LNCAP (cell line): Measurements from ENCODE around the gene PRDM2.

ENCODE experiments used
- TF ChIP-seq, protein P1 (sequence below): fragments of 450-650 bp; IDR thresholded peaks from 2 replicates; pipeline ENCODE4 v1.5.1; 2017; ENCODE audit warnings: mild to moderate bottlenecking

Gene PRDM2

DNA sequence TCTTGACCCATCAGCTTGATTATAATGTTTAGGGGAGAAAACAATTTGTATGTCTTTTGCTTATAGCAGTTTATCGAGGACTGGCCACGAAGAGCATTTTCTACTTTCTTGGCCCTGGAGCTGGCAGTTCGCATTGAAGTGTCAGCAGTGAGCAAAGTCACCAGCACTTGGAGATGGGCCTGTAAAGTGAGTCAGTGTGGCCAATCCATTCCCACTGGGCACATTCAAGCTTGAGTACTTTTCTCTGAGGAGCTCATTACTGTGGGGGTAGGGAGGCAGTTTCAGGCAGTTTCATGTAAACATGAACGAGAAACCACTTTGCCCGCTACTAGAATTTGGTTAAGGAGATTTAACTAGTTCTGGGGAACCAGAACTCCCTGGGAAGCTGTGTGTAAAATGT, 164.8 kb downstream of the PRDM2 start:
- TF ChIP-seq, protein P1, sequence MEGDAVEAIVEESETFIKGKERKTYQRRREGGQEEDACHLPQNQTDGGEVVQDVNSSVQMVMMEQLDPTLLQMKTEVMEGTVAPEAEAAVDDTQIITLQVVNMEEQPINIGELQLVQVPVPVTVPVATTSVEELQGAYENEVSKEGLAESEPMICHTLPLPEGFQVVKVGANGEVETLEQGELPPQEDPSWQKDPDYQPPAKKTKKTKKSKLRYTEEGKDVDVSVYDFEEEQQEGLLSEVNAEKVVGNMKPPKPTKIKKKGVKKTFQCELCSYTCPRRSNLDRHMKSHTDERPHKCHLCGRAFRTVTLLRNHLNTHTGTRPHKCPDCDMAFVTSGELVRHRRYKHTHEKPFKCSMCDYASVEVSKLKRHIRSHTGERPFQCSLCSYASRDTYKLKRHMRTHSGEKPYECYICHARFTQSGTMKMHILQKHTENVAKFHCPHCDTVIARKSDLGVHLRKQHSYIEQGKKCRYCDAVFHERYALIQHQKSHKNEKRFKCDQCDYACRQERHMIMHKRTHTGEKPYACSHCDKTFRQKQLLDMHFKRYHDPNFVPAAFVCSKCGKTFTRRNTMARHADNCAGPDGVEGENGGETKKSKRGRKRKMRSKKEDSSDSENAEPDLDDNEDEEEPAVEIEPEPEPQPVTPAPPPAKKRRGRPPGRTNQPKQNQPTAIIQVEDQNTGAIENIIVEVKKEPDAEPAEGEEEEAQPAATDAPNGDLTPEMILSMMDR = no peak

DNA sequence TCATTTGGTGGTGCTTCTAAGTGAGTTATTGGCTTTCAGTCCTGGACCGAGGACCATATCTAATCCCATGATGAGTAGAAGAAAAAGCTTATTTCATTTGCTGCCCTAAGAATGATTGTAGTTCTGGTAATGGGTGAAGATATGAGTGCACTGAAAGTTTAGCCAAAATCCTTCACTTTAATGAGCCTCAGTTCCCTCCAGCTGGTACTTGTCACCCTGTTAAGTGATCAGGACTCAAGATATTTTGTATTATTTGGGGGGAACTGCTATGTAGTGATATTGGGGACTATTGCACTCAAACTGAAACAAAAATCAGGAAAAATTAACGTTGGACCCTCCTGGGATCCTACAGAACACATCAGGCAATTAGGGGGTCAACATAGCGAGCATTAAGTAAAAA, 165.9 kb downstream of the PRDM2 start:
- TF ChIP-seq, protein P1 = no peak

DNA sequence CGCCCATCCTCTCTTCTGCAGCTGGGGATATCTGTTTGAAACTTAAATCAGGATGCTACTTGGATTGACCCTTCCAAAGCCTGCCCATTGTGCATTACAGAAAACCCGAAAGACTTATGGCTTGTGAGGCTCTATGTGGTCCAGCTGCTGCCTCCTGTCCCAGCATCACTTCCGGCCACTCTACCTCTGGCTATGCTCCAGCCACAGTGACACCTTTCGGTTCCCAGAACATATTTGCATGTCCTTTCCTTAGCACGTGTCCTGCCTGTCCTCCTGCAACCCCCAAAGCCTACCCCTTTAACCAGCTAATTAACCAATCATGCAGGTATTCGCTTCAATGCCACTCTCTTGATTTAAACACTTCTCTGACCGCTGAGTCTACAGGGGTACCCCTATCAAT, 167.6 kb downstream of the PRDM2 start:
- TF ChIP-seq, protein P1 = no peak

DNA sequence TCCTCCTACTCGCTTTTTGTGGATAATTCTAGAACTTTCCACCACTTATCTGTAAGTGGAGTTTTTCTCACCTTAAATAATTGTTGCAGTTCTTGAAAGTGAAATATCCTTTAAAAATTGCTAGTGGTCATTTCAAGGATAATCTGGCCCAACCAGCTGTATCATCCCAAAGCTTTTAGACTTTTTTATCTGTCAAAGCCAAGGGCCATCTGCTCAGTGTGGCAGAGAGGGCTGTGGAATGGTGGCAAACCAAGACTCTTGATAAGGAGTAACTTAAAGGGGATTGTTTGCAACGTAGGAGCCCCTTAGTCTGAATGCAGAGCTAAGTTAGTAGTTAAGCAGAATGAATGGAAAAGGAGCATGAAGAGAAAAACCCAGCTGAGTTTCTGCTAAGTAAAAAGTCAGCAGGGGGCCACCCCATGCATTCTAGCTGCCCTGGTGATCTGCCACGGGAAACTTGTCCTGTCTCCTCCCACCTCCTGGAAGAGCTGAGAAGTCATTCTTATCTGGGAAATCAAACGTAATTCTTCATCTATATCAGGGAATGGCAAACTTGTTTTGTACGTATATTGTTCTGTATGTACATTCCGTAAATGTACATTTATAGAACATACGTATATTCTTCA, 169.3 kb downstream of the PRDM2 start:
- TF ChIP-seq, protein P1 = no peak

DNA sequence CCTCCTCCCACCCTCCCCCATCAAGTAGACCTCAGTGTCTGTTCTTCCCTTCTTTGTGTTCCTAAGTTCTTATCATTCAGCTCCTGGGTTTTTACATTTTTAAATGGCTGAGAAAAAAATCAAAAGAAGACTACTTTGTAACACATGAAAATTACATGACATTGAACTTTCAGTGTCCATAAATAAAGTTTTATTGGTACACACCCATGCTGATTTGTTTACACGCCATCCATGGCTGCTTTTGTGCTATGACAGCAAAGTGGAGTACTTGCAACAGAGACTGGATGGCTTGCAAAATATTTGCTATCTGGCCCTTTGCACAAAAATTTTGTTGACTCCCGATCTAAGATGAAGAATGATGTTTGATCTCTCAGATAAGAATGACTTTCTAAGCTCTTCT, 171.4 kb downstream of the PRDM2 start:
- TF ChIP-seq, protein P1 = no peak

DNA sequence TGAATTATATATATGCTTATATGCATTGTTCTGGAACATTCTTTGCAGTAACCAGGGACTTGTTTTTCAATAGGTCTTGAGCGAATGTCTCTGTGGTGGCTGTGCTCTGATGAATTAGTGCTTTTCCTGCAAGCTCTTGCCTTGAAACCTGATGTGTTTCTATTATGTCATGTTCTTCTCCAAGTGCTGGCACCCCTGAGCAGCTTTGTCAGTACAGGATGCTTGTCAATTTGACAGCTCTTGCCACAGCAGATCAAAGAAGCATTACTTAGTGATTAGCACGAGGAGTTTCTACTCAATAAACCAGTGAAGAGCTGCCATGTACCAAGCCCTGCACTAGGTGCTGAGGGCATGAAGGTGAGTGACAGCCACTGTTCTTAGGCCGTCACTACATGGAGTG, 171.9 kb downstream of the PRDM2 start:
- TF ChIP-seq, protein P1 = no peak

DNA sequence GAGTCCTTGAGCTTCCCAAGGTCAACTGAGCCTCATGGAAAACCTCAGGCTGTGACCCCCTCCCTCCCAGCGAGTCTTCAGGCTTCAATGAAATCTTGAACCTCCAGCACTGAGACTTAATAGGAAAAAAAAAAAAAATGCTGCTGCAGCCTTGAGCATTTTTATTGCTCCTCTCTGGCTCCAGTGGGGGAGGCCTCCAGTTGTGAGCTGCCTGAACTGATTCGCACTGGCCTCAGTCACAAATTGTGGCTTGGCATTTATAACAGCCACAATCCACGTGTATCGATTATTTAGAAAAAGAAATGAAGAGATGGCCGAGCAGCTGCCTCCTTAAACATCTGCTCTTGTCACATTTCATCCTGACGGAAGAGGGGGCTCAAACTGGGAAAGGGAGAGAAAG, 173.0 kb downstream of the PRDM2 start:
- TF ChIP-seq, protein P1 = no peak
